ENCODE results near the gene BAIAP3. TPM values are rescaled to one million over a fixed set of nuclear protein-coding genes. Genes with fewer than 3 reads are reported as not detected.

The BAIAP3 gene
- total and polyA plus RNA-seq, 2 of the 4 experiments (the other 2 are of a cell fraction): 0.36 to 0.65 TPM

- Histone ChIP-seq H4K5ac (ENCODE audit: low read depth, low read length) (no peak overlapping the region), H3K9me1 (ENCODE audit: insufficient read depth, low read length) (0 out of 2 replicates have a peak, but pooled peaks cover 2% of the 10 kb centered on the region), H2BK5ac (ENCODE audit: low read depth, low read length, poor library complexity, severe bottlenecking) (no peak overlapping the region), H2BK120ac (ENCODE audit: low read depth, low read length) (no peak overlapping the region), H3K4me1 (ENCODE audit: control insufficient read depth, insufficient read depth, low read length) (no peaks in the 10 kb centered on the region), H2BK20ac (ENCODE audit: low read depth, low read length) (no peak overlapping the region), H4K91ac (ENCODE audit: insufficient read depth, low read depth, low read length) (no peak overlapping the region), H3K4me2 (ENCODE audit: low read depth, low read length) (no peak overlapping the region), H3K18ac (ENCODE audit: low read depth, low read length) (no peak overlapping the region), H3K4ac (ENCODE audit: low read depth, low read length) (no peak overlapping the region), H2BK15ac (ENCODE audit: low read depth, low read length) (no peak overlapping the region), H2AFZ (replicated peaks; ENCODE audit: low read length, poor library complexity) (no peak overlapping the region), H4K8ac (ENCODE audit: low read depth in 2 of 2, low read length in 2 of 2) (no peak overlapping the region), H3K4me3 (ENCODE audit: insufficient read depth, low read depth, low read length) (no peak overlapping the region), H3K9me3 (ENCODE audit: control insufficient read depth, insufficient read depth, low read length) (no peaks in the 10 kb centered on the region), H2AK5ac (ENCODE audit: low read depth, low read length) (no peak overlapping the region), H3K27ac (ENCODE audit: insufficient read depth, low read length) (no peak overlapping the region), H3K14ac (replicated peaks; ENCODE audit: low read depth, low read length) (no peak overlapping the region), H3K27me3 (ENCODE audit: control insufficient read depth, insufficient read depth, low read length) (no peaks in the 10 kb centered on the region), H2AK9ac (replicated peaks; ENCODE audit: low read depth, low read length, poor library complexity) (no peak overlapping the region), H3K9ac (ENCODE audit: low read depth, low read length) (no peak overlapping the region), H3K36me3 (ENCODE audit: control insufficient read depth, insufficient read depth, low read length) (peaks cover 43% of the 10 kb centered on the region), H4K20me1 (ENCODE audit: insufficient read depth, low read length) (no peaks in the 10 kb centered on the region), H3K56ac (ENCODE audit: extremely low read depth, insufficient read depth, low read length) (no peak overlapping the region), H3K23ac (ENCODE audit: low read depth, low read length) (no peak overlapping the region), H3K79me1 (ENCODE audit: low read depth in 1 of 2, low read length in 2 of 2) (no peaks in the 10 kb centered on the region; a peak in 1 of 4 replicates)
- DNase-seq (no peak), ATAC-seq (ENCODE audit: low read depth) (no peak)
- TF ChIP-seq RAD21 (IDR thresholded peaks at IDR 0.05; ENCODE audit: low read length): no peak
- TF ChIP-seq CEBPB (IDR thresholded peaks at IDR 0.05; ENCODE audit: low read depth, low read length): no peak
- no peak for TF ChIP-seq FOS (IDR thresholded peaks at IDR 0.05; ENCODE audit: low read depth, low read length)
- TF ChIP-seq USF2 (IDR thresholded peaks at IDR 0.05; ENCODE audit: low read depth, low read length): no peak
- no peak for TF ChIP-seq MAFK (IDR thresholded peaks at IDR 0.05; ENCODE audit: low read depth, low read length)
- TF ChIP-seq RCOR1 (IDR thresholded peaks at IDR 0.05; ENCODE audit: insufficient replicate concordance, low read length): no peak
- no peak for TF ChIP-seq SMC3 (IDR thresholded peaks at IDR 0.05; ENCODE audit: low read depth, low read length)
- no peak for TF ChIP-seq MXI1 (IDR thresholded peaks at IDR 0.05; ENCODE audit: borderline replicate concordance, low read depth, low read length)
- TF ChIP-seq POLR2A (IDR thresholded peaks at IDR 0.05; ENCODE audit: low read depth, low read length): no peak
- ChIA-PET POLR2A (ENCODE audit: unreplicated experiment) (no interaction called here), CTCF (no interaction called here)
- intact Hi-C loops (cut with micrococcal nuclease): no loop called here
- no TSS peak for BruUV-seq (replicated peaks)
- no CpG with 5 or more reads among the region's 7 CpGs for WGBS, 2 experiments (ENCODE audit: extremely low coverage in 2 of 2, insufficient read length in 1 of 2)
- in situ Hi-C loops (cut with MboI; ENCODE audit: low sequenced_read_pairs): no loop called here
- dilution Hi-C loops (cut with HindIII; ENCODE audit: low sequenced_read_pairs, unreplicated experiment): no loop called here
Observed at GRCh38 chr16:1389762-1390161, 56.3 kb downstream of the BAIAP3 start.

Measured in IMR-90 (cell line).